ENCODE results near the gene UBR1.
A peak's percentile ranks its signal among the peaks of the same experiment; 100 is the strongest.
"Not testable (repeated sequence)": the region's sequence is repeated elsewhere in the genome, so short reads cannot be mapped to it uniquely, and the experiment has no call there.

Gene UBR1

GRCh38 chr15:43105778-43106485 lies at the start of gene UBR1:
Gene UBR1 (minus strand): TSS chr15:43106038. CDS start chr15:43106022, 16 bp downstream.
- DNase-seq (ENCODE audit: low read depth in 2 of 2): peak; percentile 75 to 81

DNA sequence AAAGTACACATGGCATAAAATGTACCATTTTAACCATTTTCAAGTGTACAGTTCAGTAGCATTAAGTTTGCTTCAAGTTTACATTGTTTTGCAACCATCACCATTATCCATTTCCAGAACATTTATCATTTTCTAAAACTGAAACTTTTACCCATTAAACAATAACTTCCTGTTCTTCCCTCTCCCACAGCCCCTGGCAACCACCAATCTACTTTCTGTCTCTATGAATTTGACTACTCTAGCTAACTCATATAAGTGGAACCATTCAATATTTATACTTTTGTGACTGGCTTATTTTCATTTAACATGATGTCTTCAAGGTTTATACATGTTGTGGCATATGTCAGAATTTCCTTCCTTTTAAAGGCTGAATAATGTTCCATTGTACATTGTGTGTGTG lies 47.4 kb upstream of the UBR1 start:
- no peak for DNase-seq (ENCODE audit: low read depth in 2 of 2)

DNA sequence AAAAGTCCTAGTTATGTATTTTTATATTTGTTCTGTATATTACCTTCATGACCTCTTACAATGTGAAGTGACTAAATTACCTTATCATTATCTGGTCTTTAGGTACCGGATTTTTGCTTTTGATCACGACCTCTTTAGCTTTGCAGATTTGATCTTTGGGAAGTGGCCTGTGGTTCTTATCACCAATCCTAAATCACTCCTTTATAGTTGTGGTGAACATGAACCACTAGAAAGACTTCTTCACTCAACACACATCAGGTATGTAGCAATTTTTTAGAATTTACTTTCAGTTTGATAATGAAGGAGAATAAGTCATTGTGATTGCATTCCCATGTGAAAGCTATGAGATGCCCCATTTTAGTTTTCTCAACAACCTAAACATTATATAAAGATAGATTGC lies 45.9 kb upstream of the UBR1 start:
- no peak for DNase-seq (ENCODE audit: low read depth in 2 of 2)

DNA sequence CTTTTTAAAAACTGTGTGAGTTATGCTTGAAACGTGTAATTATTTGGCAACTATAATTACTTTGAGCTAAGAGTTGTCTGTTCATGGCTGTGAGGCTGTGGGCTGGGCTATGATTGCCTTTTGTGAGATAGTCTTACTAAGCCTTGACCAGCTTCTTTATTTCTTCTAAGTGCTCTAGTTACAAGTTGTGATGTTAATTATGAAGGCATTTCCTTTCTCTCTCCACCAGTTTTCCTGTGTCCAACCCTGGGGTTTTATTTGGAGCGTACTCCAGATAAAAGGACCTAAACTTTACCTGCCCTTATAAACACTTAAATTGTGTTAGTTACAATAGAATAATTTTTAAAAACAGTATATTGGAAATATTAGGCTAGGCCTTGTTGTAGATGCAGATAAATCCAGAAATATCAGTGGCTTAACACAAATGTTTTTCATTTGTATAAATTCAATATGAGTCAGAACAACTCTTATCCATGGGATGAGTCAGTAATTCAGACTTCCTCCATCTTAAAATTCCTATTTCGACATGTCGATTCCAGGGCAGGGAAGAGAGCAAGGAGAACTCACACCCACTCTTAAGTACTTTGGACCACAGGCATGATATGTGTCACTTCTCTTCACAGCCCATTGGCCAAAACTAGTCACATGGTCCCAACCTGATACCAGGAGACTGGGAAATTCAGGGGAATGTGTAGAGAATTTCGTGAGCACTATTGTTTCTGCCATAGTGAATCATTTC lies 44.5 kb upstream of the UBR1 start:
- no peak for DNase-seq (ENCODE audit: low read depth in 2 of 2)

DNA sequence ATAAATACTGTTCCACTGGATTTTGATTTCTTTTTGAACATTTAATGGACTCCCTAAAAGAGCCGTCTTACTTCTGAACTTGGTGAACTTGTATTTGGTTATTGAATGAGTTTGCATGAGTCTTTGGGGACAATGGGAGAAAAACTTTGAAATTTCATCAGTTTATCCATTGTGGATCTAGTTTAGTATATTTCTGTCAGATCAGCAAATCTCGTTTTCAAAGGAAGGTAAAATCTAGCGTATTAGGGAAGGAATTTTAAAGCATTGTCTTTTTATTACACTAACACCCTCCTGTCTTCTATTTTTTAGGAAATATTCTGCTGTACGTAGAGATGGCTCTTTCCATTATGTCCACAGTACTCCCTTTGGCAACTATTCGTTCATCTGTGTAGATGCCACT lies 40.3 kb upstream of the UBR1 start:
- no peak for DNase-seq (ENCODE audit: low read depth in 2 of 2)

DNA sequence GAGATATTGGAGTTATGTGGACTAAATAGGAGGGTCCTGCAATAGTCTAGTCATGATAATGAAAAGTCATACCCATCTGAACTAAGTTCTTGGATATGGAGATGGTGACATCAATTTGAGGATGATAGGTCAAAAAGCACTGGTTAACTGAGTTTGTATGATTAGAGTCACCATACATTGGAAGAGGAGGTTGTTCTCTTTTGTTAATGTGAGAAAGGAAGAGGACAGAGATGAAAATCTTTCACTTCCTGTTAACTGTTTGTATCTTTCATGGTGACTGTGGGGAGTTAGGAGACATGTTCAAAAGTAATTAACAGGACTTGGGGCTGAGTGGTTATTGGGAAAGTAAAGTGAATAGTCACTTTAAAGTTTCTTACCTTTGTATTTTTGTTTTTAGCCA lies 38.7 kb upstream of the UBR1 start:
- DNase-seq (ENCODE audit: low read depth in 2 of 2): no peak

DNA sequence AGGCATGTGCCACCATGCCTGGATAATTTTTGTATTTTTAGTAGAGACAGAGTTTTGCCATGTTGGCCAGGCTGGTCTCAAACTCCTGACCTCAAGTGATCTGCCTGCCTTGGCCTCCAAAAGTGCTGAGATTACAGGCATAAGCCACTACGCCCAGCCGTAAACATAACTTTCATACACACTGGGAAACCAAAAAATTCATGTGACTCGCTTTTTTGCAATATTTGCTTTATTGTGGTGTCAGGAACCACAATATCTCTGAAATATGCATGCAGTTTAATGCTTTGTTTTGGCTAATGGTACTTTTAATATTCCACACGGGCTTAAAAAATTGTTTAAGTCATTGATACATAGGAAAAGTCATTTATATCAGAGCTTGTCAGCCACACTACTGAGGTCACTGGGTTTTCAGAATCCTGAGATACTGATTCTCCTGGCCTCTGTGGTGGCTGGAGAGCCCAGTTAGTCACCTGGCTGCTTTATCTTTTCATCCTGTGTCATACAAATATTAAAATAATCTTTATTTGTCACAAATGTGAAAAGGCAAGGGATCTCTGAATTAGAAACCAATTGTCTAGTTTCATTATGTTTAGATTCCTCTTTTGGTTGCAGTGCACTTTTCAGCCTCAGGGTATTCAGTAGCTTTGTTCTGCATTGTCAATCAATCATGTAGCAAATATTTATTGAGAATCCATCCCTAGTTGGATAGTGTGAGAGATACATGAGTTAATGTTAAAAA lies 37.5 kb upstream of the UBR1 start:
- DNase-seq (ENCODE audit: low read depth in 2 of 2): no peak

GRCh38 chr15:43135351-43135750 lies 29.5 kb upstream of the UBR1 start:
- DNase-seq (ENCODE audit: low read depth in 2 of 2): no peak

- no peak for DNase-seq (ENCODE audit: low read depth in 2 of 2)
Observed at GRCh38 chr15:43134157-43134635, 28.4 kb upstream of the UBR1 start.

- DNase-seq (ENCODE audit: low read depth in 2 of 2): peak; percentile 10 to 35
Observed at GRCh38 chr15:43133430-43134156, 27.8 kb upstream of the UBR1 start, which contains the start of gene TMEM62. Gene TMEM62 (plus strand): TSS chr15:43133586. CDS start chr15:43133803, 217 bp downstream.

- no peak for DNase-seq (ENCODE audit: low read depth in 2 of 2)
Observed at GRCh38 chr15:43132830-43133429, 27.1 kb upstream of the UBR1 start.

DNA sequence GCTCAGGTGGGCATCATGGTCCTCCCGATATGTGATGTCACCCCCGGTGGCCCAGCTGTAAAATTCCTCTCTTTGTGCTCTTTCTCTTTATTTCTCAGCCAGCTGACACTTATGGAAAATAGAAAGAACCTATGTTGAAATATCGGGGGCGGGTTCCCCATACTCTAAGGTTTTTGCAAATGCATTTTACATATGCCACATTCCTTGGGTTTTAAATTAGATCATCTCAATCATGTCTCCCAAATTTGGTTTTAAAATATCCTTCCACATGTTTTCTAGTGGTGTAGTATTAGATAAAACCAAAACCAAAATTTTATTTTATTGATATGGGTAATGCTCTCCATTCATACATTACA lies 23.1 kb upstream of the UBR1 start:
- DNase-seq (ENCODE audit: low read depth in 2 of 2): no peak

- not testable (repeated sequence) for DNase-seq (ENCODE audit: low read depth in 2 of 2)
Observed at GRCh38 chr15:43128174-43128979, 22.5 kb upstream of the UBR1 start.

GRCh38 chr15:43127752-43128151 lies 21.9 kb upstream of the UBR1 start:
- no peak for DNase-seq (ENCODE audit: low read depth in 2 of 2)

DNA sequence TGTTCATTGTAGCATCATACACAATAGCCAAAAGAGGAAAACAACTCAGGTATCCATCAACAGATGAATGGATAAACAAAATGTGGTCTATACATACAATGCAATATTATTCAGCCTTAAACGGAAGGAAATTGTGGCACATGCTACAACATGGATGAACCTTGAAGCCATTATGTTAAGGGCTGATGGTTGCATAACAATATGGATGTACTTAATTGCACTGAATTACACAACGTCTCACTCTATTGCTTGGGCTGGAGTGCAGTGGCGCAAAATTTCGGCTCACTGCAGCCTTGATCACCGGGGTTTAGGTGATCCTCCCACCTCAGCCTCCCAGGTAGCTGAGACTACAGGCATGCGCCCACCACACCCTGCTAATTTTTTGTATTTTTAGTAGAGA lies 20.5 kb upstream of the UBR1 start:
- no peak for DNase-seq (ENCODE audit: low read depth in 2 of 2)

DNA sequence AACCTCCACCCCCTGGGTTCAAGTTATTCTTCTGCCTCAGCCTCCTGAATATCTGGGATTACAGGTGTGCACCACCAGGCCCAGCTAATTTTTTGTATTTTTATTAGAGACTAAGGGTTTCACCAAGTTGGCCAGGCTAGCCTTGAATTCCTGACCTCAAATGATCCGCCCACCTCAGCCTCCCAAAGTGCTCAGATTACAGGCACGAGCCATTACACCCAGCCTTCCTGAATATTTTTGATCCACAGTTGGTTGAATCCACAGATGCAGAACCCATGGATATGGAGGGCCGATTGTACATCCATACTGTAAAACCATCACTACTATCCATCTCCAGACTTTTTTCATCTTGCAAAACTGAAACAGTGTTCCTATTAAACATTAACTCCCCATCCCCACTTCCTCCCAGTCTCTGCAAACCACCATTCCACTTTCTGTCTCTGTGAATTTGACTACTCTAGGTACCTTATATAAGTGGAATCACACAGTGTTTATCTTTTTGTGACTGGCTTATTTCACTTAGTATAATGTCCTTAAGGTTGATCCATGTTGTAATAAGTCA lies 19.3 kb upstream of the UBR1 start:
- no peak for DNase-seq (ENCODE audit: low read depth in 2 of 2)

GRCh38 chr15:43121863-43122262 lies 16.0 kb upstream of the UBR1 start:
- no peak for DNase-seq (ENCODE audit: low read depth in 2 of 2)

DNA sequence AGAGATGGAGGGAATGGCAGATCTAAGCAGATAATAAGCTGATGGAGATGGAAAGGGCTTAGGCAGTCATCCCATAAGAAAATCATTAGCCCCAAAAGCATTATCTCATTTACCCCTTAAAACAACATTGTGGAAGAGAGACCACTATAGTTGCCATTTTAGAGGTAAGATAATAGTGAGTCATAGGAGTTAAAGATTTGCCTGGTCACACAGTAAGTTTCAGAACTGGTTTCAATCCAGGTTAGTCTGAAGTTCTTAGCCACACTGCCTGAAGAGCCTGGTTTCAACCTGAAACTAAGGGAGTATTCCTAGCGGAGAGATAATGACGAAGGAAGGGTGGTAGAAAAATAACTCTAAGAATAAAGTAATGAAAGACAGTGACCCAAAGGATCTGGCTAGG lies 13.0 kb upstream of the UBR1 start:
- no peak for DNase-seq (ENCODE audit: low read depth in 2 of 2)

GRCh38 chr15:43118286-43118685 lies 12.4 kb upstream of the UBR1 start:
- DNase-seq (ENCODE audit: low read depth in 2 of 2): no peak

DNA sequence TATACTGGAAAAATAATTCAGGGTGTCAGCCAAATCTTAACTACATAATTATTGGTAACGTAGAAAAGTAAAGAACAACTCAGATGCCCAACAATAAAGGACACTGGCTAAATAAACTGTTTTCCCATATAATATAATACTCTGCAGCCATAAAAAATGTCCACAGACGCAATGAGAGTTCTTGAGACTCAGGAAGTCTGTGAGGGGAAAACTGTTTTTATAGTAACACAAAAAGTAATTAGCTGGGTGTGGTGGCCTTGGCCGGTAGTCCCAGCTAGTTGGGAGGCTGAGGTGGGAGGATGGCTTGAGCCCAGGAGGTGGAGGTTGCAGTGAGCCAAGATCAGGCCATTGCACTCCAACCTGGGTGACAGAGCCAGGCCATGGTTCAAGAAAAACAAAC lies 5.5 kb upstream of the UBR1 start:
- no peak for DNase-seq (ENCODE audit: low read depth in 2 of 2)
